SHP77 treated with DMSO at 0.1 percent for 48 hours (cell line): ENCODE measurements around the gene SRSF2.
A peak's percentile ranks its signal among the peaks of the same experiment; 100 is the strongest.
"Not testable (repeated sequence)": the region's sequence is repeated elsewhere in the genome, so short reads cannot be mapped to it uniquely, and the experiment has no call there.

ENCODE experiments used
- DNase-seq: peaks from one replicate; lab custom pipeline; 2025; lab: John Stamatoyannopoulos, UW

The SRSF2 gene

GRCh38 chr17:76720941-76721340 is 16.2 kb downstream of the SRSF2 start:
- DNase-seq = no peak

- no peak for DNase-seq
These were observed 16.9 kb downstream of the SRSF2 start for GRCh38 chr17:76720211-76720610.

- DNase-seq = no peak
These were observed 18.6 kb downstream of the SRSF2 start for GRCh38 chr17:76718516-76718915.

GRCh38 chr17:76716839-76717215 is 20.3 kb downstream of the SRSF2 start:
- DNase-seq = no peak

- DNase-seq = no peak
These were observed 20.8 kb downstream of the SRSF2 start for GRCh38 chr17:76716146-76716838.

GRCh38 chr17:76715496-76715830 is 21.7 kb downstream of the SRSF2 start:
- no peak for DNase-seq

- no peak for DNase-seq
These were observed 22.2 kb downstream of the SRSF2 start for GRCh38 chr17:76714822-76715495.

GRCh38 chr17:76714336-76714735 is 22.8 kb downstream of the SRSF2 start:
- no peak for DNase-seq

- DNase-seq = no peak
These were observed 23.4 kb downstream of the SRSF2 start for GRCh38 chr17:76713765-76714164.

GRCh38 chr17:76712321-76712720 is 24.8 kb downstream of the SRSF2 start:
- DNase-seq = not testable (repeated sequence)

- no peak for DNase-seq
These were observed 26.1 kb downstream of the SRSF2 start, which contains the start of gene MXRA7 for GRCh38 chr17:76710863-76711611. Gene MXRA7, minus strand, starts transcription at chr17:76710965. Its CDS starts 19 bp downstream, at chr17:76710946.

GRCh38 chr17:76709951-76710862 is 26.9 kb downstream of the SRSF2 start:
- DNase-seq = not testable (repeated sequence)

- DNase-seq = peak; percentile 34
These were observed 27.8 kb downstream of the SRSF2 start for GRCh38 chr17:76709077-76709950.

- no peak for DNase-seq
These were observed 28.9 kb downstream of the SRSF2 start for GRCh38 chr17:76707985-76708807.

GRCh38 chr17:76706817-76707216 is 30.3 kb downstream of the SRSF2 start:
- no peak for DNase-seq

GRCh38 chr17:76704805-76705204 is 32.3 kb downstream of the SRSF2 start:
- DNase-seq = no peak

- no peak for DNase-seq
These were observed 34.0 kb downstream of the SRSF2 start for GRCh38 chr17:76702941-76703637.

- no peak for DNase-seq
These were observed 35.1 kb downstream of the SRSF2 start for GRCh38 chr17:76702076-76702475.

GRCh38 chr17:76701471-76701967 is 35.6 kb downstream of the SRSF2 start:
- DNase-seq = no peak
